Measurements from ENCODE around the gene TMED1. TPM values are rescaled to one million over a fixed set of nuclear protein-coding genes. Genes with fewer than 3 reads are reported as not detected.
"Not testable (repeated sequence)": the region's sequence is repeated elsewhere in the genome, so short reads cannot be mapped to it uniquely, and the experiment has no call there.

TMED1 gene
- total and polyA plus RNA-seq, 3 experiments from 2014 or later: 15.7 to 29.9 (median 16.6) TPM

DNA sequence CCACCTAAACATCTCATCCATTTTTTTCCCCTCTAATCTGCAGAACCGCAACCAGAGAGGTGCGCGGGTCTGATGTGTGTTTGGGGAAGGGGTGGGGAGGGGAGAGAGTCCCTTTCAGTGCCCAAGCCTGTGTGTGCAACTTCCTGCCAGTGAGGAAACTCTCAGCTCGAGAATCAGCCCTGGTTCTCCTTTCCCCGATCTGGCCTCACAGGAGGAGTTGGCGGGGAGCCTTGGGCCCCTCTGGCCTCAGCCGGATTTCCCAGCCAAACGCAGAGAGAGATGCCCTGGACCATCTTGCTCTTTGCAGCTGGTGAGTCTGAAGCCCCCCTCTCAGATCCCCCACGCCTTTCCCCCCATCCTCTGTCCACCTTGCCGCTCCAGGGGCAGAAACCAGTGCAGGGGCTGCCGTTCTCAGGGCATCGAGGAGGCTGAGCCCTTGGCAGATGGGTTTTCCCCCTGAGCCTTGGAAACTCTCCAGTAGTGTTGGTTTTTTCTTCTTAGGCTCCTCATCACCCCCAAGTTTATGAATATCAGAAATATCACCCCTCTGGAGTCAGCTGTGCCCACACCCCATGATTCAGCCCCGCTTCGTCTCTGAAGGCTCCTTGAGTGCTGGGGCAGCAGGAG, 12.3 kb upstream of the TMED1 start, which contains the start of gene C19orf38:
C19orf38 (plus strand) TSS at position 186 of the 627 bp plus-strand sequence; CDS start at position 280, 94 bp downstream.
- H3K9me3 ChIP-seq (ENCODE audit: low read length): peaks cover 8% of the 10 kb centered on the region
- H3K4me1 ChIP-seq (ENCODE audit: insufficient read depth, low read length): no peaks in the 10 kb centered on the region
- peaks cover 5 to 9% (median 8%) of the 10 kb centered on the region in 5 donors for H3K9me3 Mint-ChIP-seq
- peaks cover 8 to 10% of the 10 kb centered on the region in 2 donors for H3K27me3 Mint-ChIP-seq
- ChIA-PET POLR2A (no interaction called here), CTCF (interaction anchor here (1.6 kb wide), 1 partner anchor 16 kb away, joined by 6 read pairs; no protein-coding TSS in a partner anchor)
- no peak for DNase-seq
- no peaks in the 10 kb centered on the region for H3K36me3 ChIP-seq (ENCODE audit: insufficient read depth, low read length)
- no peak within 1 kb of the TSS for H3K27ac Mint-ChIP-seq
- no peak within 1 kb of the TSS for H3K27ac ChIP-seq (ENCODE audit: low read depth, low read length)
- H3K27me3 ChIP-seq (ENCODE audit: insufficient read depth, low read length, poor library complexity, severe bottlenecking): no peaks in the 10 kb centered on the region
- H3K4me3 ChIP-seq (ENCODE audit: low read length): no peak within 1 kb of the TSS
- peaks cover 0 to 7% (median 4%) of the 10 kb centered on the region in 3 donors for H3K36me3 Mint-ChIP-seq
- no peaks in the 10 kb centered on the region for H3K4me1 Mint-ChIP-seq
- H3K4me3 Mint-ChIP-seq: no peak within 1 kb of the TSS

DNA sequence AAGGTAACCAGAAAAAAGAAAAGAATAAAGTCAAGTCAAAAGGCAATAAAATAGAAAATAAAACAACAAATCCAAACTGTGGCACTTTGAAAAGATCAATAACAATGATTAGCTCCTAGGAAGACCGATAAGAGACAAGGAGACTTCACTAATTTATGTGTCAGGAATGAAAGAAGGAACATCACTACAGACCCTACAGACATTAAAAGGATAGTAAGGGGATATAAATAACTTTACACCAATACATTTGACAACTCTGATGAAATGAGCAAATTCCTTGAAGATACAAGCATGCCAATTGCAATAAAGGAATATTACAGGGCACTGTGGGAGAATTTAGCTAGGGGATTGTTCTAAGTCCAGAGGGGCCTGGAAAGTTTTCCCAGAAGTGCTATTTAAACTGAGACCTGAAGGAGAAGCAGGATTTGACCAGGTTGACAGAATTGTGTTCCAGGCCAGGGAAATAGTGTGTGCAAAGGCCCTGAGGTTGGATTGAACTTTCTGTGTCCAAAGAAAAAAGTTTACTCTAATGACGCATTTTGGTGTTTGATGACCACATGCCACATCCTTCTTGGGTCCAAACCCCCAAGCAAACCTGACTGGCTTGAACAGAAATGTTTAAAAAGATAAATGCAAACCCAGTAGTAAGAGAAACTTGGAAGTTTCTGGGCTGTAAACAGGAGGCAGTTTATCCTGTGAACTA, 10.6 kb upstream of the TMED1 start:
- H3K27ac Mint-ChIP-seq: no peak overlapping the region
- Histone ChIP-seq H3K4me1 (ENCODE audit: insufficient read depth, low read length) (no peaks in the 10 kb centered on the region), H3K36me3 (ENCODE audit: insufficient read depth, low read length) (no peaks in the 10 kb centered on the region), H3K4me3 (ENCODE audit: low read length) (no peak overlapping the region), H3K27ac (ENCODE audit: low read depth, low read length) (no peak overlapping the region), H3K9me3 (ENCODE audit: low read length) (peaks cover 8% of the 10 kb centered on the region), H3K27me3 (ENCODE audit: insufficient read depth, low read length, poor library complexity, severe bottlenecking) (no peaks in the 10 kb centered on the region)
- peaks cover 0 to 7% (median 4%) of the 10 kb centered on the region in 3 donors for H3K36me3 Mint-ChIP-seq
- H3K9me3 Mint-ChIP-seq: peaks cover 5 to 9% (median 8%) of the 10 kb centered on the region in 5 donors
- H3K4me1 Mint-ChIP-seq: no peaks in the 10 kb centered on the region
- H3K4me3 Mint-ChIP-seq: no peak overlapping the region
- no peak for DNase-seq
- ChIA-PET CTCF (interaction anchor here (1.1 to 1.4 kb wide), 2 partner anchors 11 to 18 kb away, joined by 4 to 6 read pairs; partner anchors contain the start of gene TMED1), POLR2A (interaction anchor here (0.6 to 0.8 kb wide), 2 partner anchors 11 to 515 kb away, joined by 3 to 14 read pairs; partner anchors contain the start of gene TMED1)
- H3K27me3 Mint-ChIP-seq: peaks cover 8 to 10% of the 10 kb centered on the region in 2 donors

DNA sequence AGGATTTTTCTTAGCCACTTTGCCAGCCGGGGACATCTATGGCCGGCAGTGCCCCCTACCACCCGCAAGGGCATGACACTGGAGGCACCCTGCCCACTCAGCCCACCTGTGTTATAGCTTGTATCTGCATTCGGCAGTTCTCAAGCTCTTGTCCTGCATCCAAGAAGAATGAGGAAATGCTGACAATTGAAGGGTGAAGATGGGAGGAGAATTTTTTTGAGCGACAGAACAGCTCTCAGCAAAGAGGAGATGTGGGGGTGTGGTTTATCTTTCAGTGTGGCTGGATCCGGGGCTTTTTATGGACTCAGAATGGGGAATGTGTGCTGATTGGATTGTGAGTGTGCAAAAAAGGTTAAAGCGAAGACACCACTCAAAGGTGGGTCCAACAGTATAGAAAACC, 6.8 kb upstream of the TMED1 start:
- DNase-seq: no peak
- H3K4me3 Mint-ChIP-seq: no peak overlapping the region
- POLR2A ChIA-PET: no interaction called here

DNA sequence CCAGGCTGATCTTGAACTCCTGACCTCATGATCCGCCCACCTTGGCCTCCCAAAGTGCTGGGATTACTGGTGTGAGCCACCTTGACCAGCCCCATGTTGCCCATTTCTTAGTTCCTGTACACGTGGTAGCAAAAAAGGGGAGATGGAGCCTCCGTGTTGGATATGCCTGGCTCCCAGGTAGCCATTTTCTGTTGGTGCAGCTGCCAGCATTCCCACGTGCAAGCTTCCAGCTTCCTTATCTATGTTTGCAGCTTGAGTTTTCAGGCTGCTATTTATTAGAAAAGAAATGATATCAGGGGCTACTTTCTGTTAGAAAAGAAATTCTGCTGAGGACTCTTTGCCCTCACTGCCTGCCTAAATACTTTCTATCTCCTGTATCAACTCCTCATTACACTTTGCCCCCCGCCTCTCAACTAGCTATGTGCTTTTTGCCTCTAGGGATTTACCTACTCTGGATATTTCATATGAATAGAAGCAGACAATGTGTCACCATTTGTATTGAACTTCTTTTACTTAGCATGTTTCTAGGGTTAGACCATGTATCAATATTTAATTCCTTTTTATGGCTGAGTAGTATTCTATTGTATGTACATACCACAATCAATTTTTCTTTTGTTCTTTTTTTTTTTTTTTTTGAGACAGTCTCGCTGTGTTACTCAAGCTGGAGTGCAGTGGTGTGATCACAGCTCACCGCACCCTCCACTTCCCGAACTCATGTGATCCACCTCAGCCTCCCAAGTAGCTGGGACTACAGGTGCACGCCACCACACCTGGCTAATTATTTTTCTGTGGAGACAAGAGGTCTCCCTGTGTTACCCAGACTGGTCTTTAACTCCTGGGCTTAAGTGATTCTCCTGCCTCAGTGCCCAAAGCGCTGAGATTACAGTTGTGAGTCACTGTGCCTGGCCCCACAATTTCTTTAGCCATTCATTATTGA, 3.4 kb upstream of the TMED1 start:
- Histone ChIP-seq H3K4me3 (ENCODE audit: low read length) (no peak overlapping the region), H3K36me3 (ENCODE audit: insufficient read depth, low read length) (no peaks in the 10 kb centered on the region), H3K9me3 (ENCODE audit: low read length) (no peaks in the 10 kb centered on the region), H3K27me3 (ENCODE audit: insufficient read depth, low read length, poor library complexity, severe bottlenecking) (no peaks in the 10 kb centered on the region), H3K4me1 (ENCODE audit: insufficient read depth, low read length) (peaks cover 7% of the 10 kb centered on the region), H3K27ac (ENCODE audit: low read depth, low read length) (peak overlapping the region; percentile 24)
- DNase-seq: no peak
- H3K4me1 Mint-ChIP-seq: peaks cover 14 to 20% (median 15%) of the 10 kb centered on the region in 3 donors
- peak overlapping the region in 2 of 8 donors; percentile 15 to 79 for H3K27ac Mint-ChIP-seq
- peaks cover 2 to 11% (median 5%) of the 10 kb centered on the region in 3 donors for H3K36me3 Mint-ChIP-seq
- H3K9me3 Mint-ChIP-seq: peaks cover 0 to 9% (median 4%) of the 10 kb centered on the region in 5 donors
- CTCF ChIA-PET: interaction anchor here (1.4 to 4.4 kb wide), 3 partner anchors 19 to 25 kb away, joined by 4 to 25 read pairs (median 6); no protein-coding TSS in a partner anchor
- peak overlapping the region in 1 of 7 donors; percentile 15 for H3K4me3 Mint-ChIP-seq
- peaks cover 0 to 5% of the 10 kb centered on the region in 2 donors for H3K27me3 Mint-ChIP-seq
- POLR2A ChIA-PET: interaction anchor here (0.7 kb wide), 1 partner anchor 37 kb away, joined by 3 read pairs; no protein-coding TSS in a partner anchor

More for the DNA sequence above, 6.8 kb upstream of the TMED1 start:
- Histone ChIP-seq H3K9me3 (ENCODE audit: low read length) (peaks cover 8% of the 10 kb centered on the region), H3K27ac (ENCODE audit: low read depth, low read length) (no peak overlapping the region), H3K4me3 (ENCODE audit: low read length) (no peak overlapping the region), H3K4me1 (ENCODE audit: insufficient read depth, low read length) (no peaks in the 10 kb centered on the region), H3K27me3 (ENCODE audit: insufficient read depth, low read length, poor library complexity, severe bottlenecking) (no peaks in the 10 kb centered on the region), H3K36me3 (ENCODE audit: insufficient read depth, low read length) (no peaks in the 10 kb centered on the region)
- Mint-ChIP-seq H3K4me1 (no peaks in the 10 kb centered on the region), H3K27me3 (peaks cover 3 to 4% of the 10 kb centered on the region in 2 donors), H3K9me3 (peaks cover 5 to 10% (median 8%) of the 10 kb centered on the region in 5 donors), H3K36me3 (peaks cover 0 to 7% (median 4%) of the 10 kb centered on the region in 3 donors), H3K27ac (peak overlapping the region in 1 of 8 donors; percentile 39)
- CTCF ChIA-PET: interaction anchor here (1.6 kb wide), 1 partner anchor 21 kb away, joined by 4 read pairs; no protein-coding TSS in a partner anchor

DNA sequence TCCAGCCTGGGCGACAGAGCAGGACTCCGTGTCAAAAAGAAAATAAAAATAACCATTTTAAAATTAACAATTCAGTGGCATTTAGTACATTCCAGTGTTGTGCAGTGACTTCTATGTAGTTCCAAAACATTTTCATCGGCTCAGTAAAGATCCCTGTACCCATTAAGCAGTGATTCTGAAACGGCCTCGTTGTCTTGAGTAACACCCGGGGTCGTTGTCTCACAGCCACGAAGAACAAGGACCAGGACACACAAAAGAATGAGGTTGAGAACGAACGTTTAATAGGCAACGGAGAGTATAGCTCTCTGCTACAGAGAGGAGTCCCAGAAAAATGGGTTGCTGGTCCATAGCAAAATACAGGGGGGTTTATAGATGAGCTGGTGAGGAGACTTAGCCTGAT, 2.4 kb upstream of the TMED1 start:
- no peaks in the 10 kb centered on the region for H3K36me3 ChIP-seq (ENCODE audit: insufficient read depth, low read length)
- no peak for DNase-seq
- H3K27me3 ChIP-seq (ENCODE audit: insufficient read depth, low read length, poor library complexity, severe bottlenecking): no peaks in the 10 kb centered on the region
- POLR2A ChIA-PET: no interaction called here
- no peak overlapping the region for H3K27ac ChIP-seq (ENCODE audit: low read depth, low read length)
- Mint-ChIP-seq H3K4me3 (peak overlapping the region in 1 of 7 donors; percentile 15), H3K4me1 (peaks cover 14 to 20% (median 15%) of the 10 kb centered on the region in 3 donors), H3K36me3 (peaks cover 2 to 14% (median 5%) of the 10 kb centered on the region in 3 donors), H3K27me3 (peaks cover 0 to 5% of the 10 kb centered on the region in 2 donors), H3K27ac (peak overlapping the region in 1 of 8 donors; percentile 3), H3K9me3 (peaks cover 0 to 9% (median 4%) of the 10 kb centered on the region in 5 donors)
- no peak overlapping the region for H3K4me3 ChIP-seq (ENCODE audit: low read length)
- peaks cover 7% of the 10 kb centered on the region for H3K4me1 ChIP-seq (ENCODE audit: insufficient read depth, low read length)
- no peaks in the 10 kb centered on the region for H3K9me3 ChIP-seq (ENCODE audit: low read length)
- CTCF ChIA-PET: interaction anchor here (1.4 to 4.4 kb wide), 2 partner anchors 20 to 26 kb away, joined by 4 to 25 read pairs; no protein-coding TSS in a partner anchor

DNA sequence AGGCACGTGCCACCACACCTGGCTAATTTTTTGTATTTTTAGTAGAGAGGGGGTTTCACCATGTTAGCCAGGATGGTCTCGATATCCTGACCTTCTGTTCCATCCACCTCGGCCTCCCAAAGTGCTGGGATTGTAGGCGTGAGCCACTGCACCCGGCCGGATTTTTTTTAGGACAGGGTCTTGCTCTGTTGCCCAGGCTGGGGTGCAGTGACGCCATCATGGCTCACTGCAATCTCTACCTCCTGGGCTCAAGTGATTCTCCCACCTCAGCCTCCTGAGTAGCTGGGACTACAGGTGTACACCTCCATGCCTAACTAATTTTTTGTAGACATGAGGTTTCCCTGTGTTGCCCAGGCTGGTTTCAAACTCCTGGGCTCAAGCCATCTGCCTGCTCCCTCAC, 1.6 kb upstream of the TMED1 start:
- H3K4me1 ChIP-seq (ENCODE audit: insufficient read depth, low read length); H3K27me3 Mint-ChIP-seq; H3K36me3 ChIP-seq (ENCODE audit: insufficient read depth, low read length); H3K27ac ChIP-seq (ENCODE audit: low read depth, low read length); H3K27me3 ChIP-seq (ENCODE audit: insufficient read depth, low read length, poor library complexity, severe bottlenecking); POLR2A ChIA-PET; H3K9me3 ChIP-seq (ENCODE audit: low read length); H3K4me3 ChIP-seq (ENCODE audit: low read length); H3K9me3 Mint-ChIP-seq; DNase-seq: not testable (repeated sequence)
- CTCF ChIA-PET: interaction anchor here (4.4 kb wide), 1 partner anchor 27 kb away, joined by 25 read pairs; no protein-coding TSS in a partner anchor
- Mint-ChIP-seq H3K4me3 (peak overlapping the region in 2 of 7 donors; percentile 5 to 80), H3K27ac (peak overlapping the region in 1 of 8 donors; percentile 41), H3K36me3 (peaks cover 2 to 22% (median 5%) of the 10 kb centered on the region in 3 donors), H3K4me1 (peaks cover 14 to 20% (median 15%) of the 10 kb centered on the region in 3 donors)

Data from CD8-positive, alpha-beta memory T cell (primary cell).